CD4-positive, alpha-beta T cell treated with Interleukin-6 for 4 hours (primary cell): ENCODE results near the gene SYNE3.

Experiments
- DNase-seq: peaks from one replicate; pipeline ENCODE4 v3.0.0-alpha.2; 2020; ENCODE audit warnings: mixed read lengths

Gene SYNE3

GRCh38 chr14:95516554-95517181 lies at the start of gene SYNE3:
Gene SYNE3, minus strand, starts transcription at chr14:95516650. Its CDS starts 40,829 bp downstream, at chr14:95475821.
- DNase-seq = peak; percentile 70

GRCh38 chr14:95564060-95564459 lies 47.6 kb upstream of the SYNE3 start:
- no peak for DNase-seq

GRCh38 chr14:95562892-95563685 lies 46.6 kb upstream of the SYNE3 start:
- no peak for DNase-seq

GRCh38 chr14:95561001-95561412 lies 44.6 kb upstream of the SYNE3 start:
- DNase-seq = peak; percentile 86

GRCh38 chr14:95559203-95559602 lies 42.8 kb upstream of the SYNE3 start:
- DNase-seq = no peak

GRCh38 chr14:95557832-95558231 lies 41.4 kb upstream of the SYNE3 start:
- DNase-seq = no peak

GRCh38 chr14:95557291-95557690 lies 40.8 kb upstream of the SYNE3 start:
- no peak for DNase-seq

- DNase-seq = no peak
Measured at GRCh38 chr14:95555053-95555452, 38.6 kb upstream of the SYNE3 start.

GRCh38 chr14:95553141-95553540 lies 36.7 kb upstream of the SYNE3 start:
- no peak for DNase-seq

GRCh38 chr14:95551435-95551834 lies 35.0 kb upstream of the SYNE3 start:
- no peak for DNase-seq

- DNase-seq = no peak
Measured at GRCh38 chr14:95549656-95550585, 33.5 kb upstream of the SYNE3 start.

GRCh38 chr14:95548328-95548929 lies 32.0 kb upstream of the SYNE3 start:
- no peak for DNase-seq

- DNase-seq = no peak
Measured at GRCh38 chr14:95547626-95548327, 31.3 kb upstream of the SYNE3 start.

GRCh38 chr14:95547272-95547625 lies 30.8 kb upstream of the SYNE3 start:
- no peak for DNase-seq

GRCh38 chr14:95545515-95546168 lies 29.2 kb upstream of the SYNE3 start:
- DNase-seq = no peak

GRCh38 chr14:95544588-95544987 lies 28.1 kb upstream of the SYNE3 start:
- no peak for DNase-seq

GRCh38 chr14:95543021-95543420 lies 26.6 kb upstream of the SYNE3 start:
- DNase-seq = no peak

- no peak for DNase-seq
Measured at GRCh38 chr14:95541932-95542930, 25.8 kb upstream of the SYNE3 start.

GRCh38 chr14:95541346-95541745 lies 24.9 kb upstream of the SYNE3 start:
- DNase-seq = no peak

GRCh38 chr14:95540236-95540855 lies 23.9 kb upstream of the SYNE3 start:
- DNase-seq = no peak
